GM20000 (cell line): ENCODE results near the gene SRBD1.

Source experiments
- DNase-seq: peaks from one replicate; pipeline ENCODE4 v3.0.0; 2012; ENCODE audit warnings: low spot score
- CTCF ChIP-seq: IDR thresholded peaks from 2 replicates; pipeline ENCODE4 v1.5.1; 2012; ENCODE audit warnings: mild to moderate bottlenecking, control low read depth; ENCODE audit errors: extremely low read depth, missing control alignments

The SRBD1 gene

GRCh38 chr2:45607701-45608100 is 3.4 kb downstream of the SRBD1 start:
- no peak for DNase-seq

GRCh38 chr2:45606796-45607195 is 4.3 kb downstream of the SRBD1 start:
- no peak for DNase-seq
- no peak for TF ChIP-seq CTCF

More at GRCh38 chr2:45607701-45608100, 3.4 kb downstream of the SRBD1 start:
- no peak for TF ChIP-seq CTCF

GRCh38 chr2:45605116-45605515 is 6.0 kb downstream of the SRBD1 start:
- no peak for TF ChIP-seq CTCF
- no peak for DNase-seq

GRCh38 chr2:45602624-45603023 is 8.4 kb downstream of the SRBD1 start:
- DNase-seq: no peak
- no peak for TF ChIP-seq CTCF

GRCh38 chr2:45598545-45598944 is 12.5 kb downstream of the SRBD1 start:
- no peak for DNase-seq
- no peak for TF ChIP-seq CTCF

GRCh38 chr2:45596761-45597160 is 14.3 kb downstream of the SRBD1 start:
- no peak for DNase-seq
- TF ChIP-seq CTCF: no peak

- TF ChIP-seq CTCF: no peak
- DNase-seq: no peak
These were observed 15.2 kb downstream of the SRBD1 start for GRCh38 chr2:45595721-45596435.
